Thoracic aorta (tissue), 2 donors: ENCODE data around the gene ZNF654. TPM values are rescaled to one million over a fixed set of nuclear protein-coding genes. Genes with fewer than 3 reads are reported as not detected.
A peak's percentile ranks its signal among the peaks of the same experiment; 100 is the strongest.
"Not testable (repeated sequence)": the region's sequence is repeated elsewhere in the genome, so short reads cannot be mapped to it uniquely, and the experiment has no call there.

ENCODE experiments used
- ATAC-seq: fragments of 150-250 bp; one replicate; pipeline ENCODE4 v1.8.0; 2017; ENCODE audit warnings: low read depth; ENCODE audit not compliant: insufficient number of reproducible peaks, low FRiP score
- DNase-seq: peaks from one replicate; pipeline ENCODE4 v3.0.0-alpha.2; 2020; ENCODE audit warnings: low spot score
- H3K27ac ChIP-seq, 2 donors: fragments of 200-600 bp; sonication (generic); 1 replicate in 1 of 2; 2 replicates in 1 of 2; pipeline ENCODE4 v1.5.1; 2016; ENCODE audit warnings: mild to moderate bottlenecking in 2 of 2, moderate library complexity in 2 of 2
- H3K27me3 ChIP-seq: fragments of 200-600 bp; sonication (generic); replicated peaks from 2 replicates; pipeline ENCODE4 v1.6.0; 2016; ENCODE audit warnings: mild to moderate bottlenecking; ENCODE audit not compliant: insufficient read depth
- H3K36me3 ChIP-seq: fragments of 200-600 bp; sonication (generic); one replicate; pipeline ENCODE4 v1.5.1; 2016
- H3K4me1 ChIP-seq, 2 donors: fragments of 200-600 bp; sonication (generic); 1 replicate in 1 of 2; 2 replicates in 1 of 2; pipeline versions ENCODE4 v1.5.1 to v1.6.0; 2016; ENCODE audit warnings: low read depth in 2 of 2, mild to moderate bottlenecking in 1 of 2; ENCODE audit not compliant: control insufficient read depth in 1 of 2
- H3K4me3 ChIP-seq: fragments of 200-600 bp; sonication (generic); 2 replicates; pipeline ENCODE4 v1.5.1; 2016; ENCODE audit warnings: mild to moderate bottlenecking
- H3K9me3 ChIP-seq: fragments of 200-600 bp; sonication (generic); 2 replicates; pipeline ENCODE4 v1.5.1; 2016
- CTCF ChIP-seq: fragments of 200-600 bp; sonication (generic); IDR thresholded peaks from one replicate; pipeline ENCODE4 v1.5.1; 2019; ENCODE audit warnings: antibody characterized with exemption
- total RNA-seq, 2 donors: library from RNA; depleted of rRNA; stranded (reverse); fragments of >200 nt; gene quantifications; one replicate each; pipeline versions ENCODE4 v1.1.0 to v1.2.3, GENCODE V29; 2016

ZNF654 gene
- total RNA-seq, 2 donors from 2014 or later: 7.7 to 15.4 TPM

GRCh38 chr3:88113311-88114162 is 54.5 kb downstream of the ZNF654 start:
- no peaks in the 10 kb centered on the region for H3K27me3 ChIP-seq
- ATAC-seq (peak; percentile 66), DNase-seq (peak; percentile 14)
- no peaks in the 10 kb centered on the region for H3K36me3 ChIP-seq
- H3K4me3 ChIP-seq: no peak overlapping the region
- peak; percentile 64 for TF ChIP-seq CTCF
- H3K27ac ChIP-seq: no peak overlapping the region
- peaks cover 3 to 5% of the 10 kb centered on the region in 2 donors for H3K4me1 ChIP-seq
- no peaks in the 10 kb centered on the region for H3K9me3 ChIP-seq

GRCh38 chr3:88114878-88115549 is 56.0 kb downstream of the ZNF654 start:
- H3K4me1 ChIP-seq: peaks cover 3% of the 10 kb centered on the region in 2 donors
- ATAC-seq: no peak
- H3K9me3 ChIP-seq: no peaks in the 10 kb centered on the region
- H3K27ac ChIP-seq: no peak overlapping the region
- H3K27me3 ChIP-seq: no peaks in the 10 kb centered on the region
- no peak for DNase-seq
- H3K4me3 ChIP-seq: no peak overlapping the region
- TF ChIP-seq CTCF: no peak
- H3K36me3 ChIP-seq: no peaks in the 10 kb centered on the region

GRCh38 chr3:88117683-88118082 is 58.6 kb downstream of the ZNF654 start:
- no peak for TF ChIP-seq CTCF
- Histone ChIP-seq H3K36me3 (no peaks in the 10 kb centered on the region), H3K4me1 (peaks cover 0 to 3% of the 10 kb centered on the region in 2 donors), H3K9me3 (no peaks in the 10 kb centered on the region), H3K4me3 (no peak overlapping the region), H3K27ac (no peak overlapping the region), H3K27me3 (no peaks in the 10 kb centered on the region)
- ATAC-seq: no peak
- DNase-seq: no peak

- H3K27me3 ChIP-seq, H3K36me3 ChIP-seq, H3K27ac ChIP-seq, DNase-seq, H3K9me3 ChIP-seq, ATAC-seq, H3K4me3 ChIP-seq, H3K4me1 ChIP-seq: not testable (repeated sequence)
Observed at GRCh38 chr3:88118603-88119002, 59.5 kb downstream of the ZNF654 start.

- Histone ChIP-seq H3K36me3 (no peaks in the 10 kb centered on the region), H3K27me3 (no peaks in the 10 kb centered on the region), H3K9me3 (no peaks in the 10 kb centered on the region), H3K27ac (no peak overlapping the region), H3K4me3 (no peak overlapping the region), H3K4me1 (peaks cover 9 to 13% of the 10 kb centered on the region in 2 donors)
- DNase-seq (no peak), ATAC-seq (no peak)
- no peak for TF ChIP-seq CTCF
Observed at GRCh38 chr3:88123526-88123925, 64.5 kb downstream of the ZNF654 start.
